Measurements from ENCODE around the gene APOBEC3F.

DNA sequence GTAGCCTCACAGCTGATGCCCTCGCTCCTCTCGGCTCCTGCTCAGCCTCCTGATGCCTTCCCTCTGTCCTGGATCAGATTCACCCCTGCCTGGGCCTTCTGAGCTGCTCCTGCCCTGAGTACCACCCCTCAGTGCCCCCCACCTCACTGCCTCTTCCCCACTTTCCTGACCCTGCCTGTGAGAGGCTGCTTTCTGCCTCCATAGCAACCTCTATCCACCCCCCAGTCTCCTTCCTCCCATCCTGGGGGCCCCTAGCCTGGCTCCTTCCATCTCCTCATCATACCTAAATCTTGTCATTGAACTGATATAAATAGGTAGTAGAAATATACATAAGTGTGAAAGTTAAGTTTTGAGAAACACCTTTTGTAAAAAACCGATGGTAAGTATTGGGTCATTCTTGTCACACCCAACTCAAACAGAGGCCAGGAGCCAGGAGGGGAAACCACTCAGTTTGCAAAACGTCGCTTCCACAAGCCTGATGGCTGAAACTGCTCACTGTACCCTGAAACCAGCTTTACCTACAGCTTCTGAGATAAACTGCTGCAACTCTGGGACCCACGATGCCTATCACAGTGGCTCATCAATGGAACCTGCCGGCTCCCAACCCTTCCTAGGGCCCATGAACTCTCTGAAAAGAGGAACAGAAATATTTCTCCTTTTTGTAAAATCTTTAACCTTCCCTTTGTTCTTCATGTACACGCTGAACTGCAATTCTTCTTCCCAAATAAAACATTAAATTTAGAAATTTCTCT lies 51.6 kb downstream of the APOBEC3F start:
- TF ChIP-seq POLR2A (IDR thresholded peaks at IDR 0.05) (no peak), CTCF (IDR thresholded peaks at IDR 0.05) (no peak)

Measured in right lobe of liver (tissue), 4 donors.